HepG2 (cell line): Measurements from ENCODE around the gene VPS13D. TPM values are rescaled to one million over a fixed set of nuclear protein-coding genes. Genes with fewer than 3 reads are reported as not detected.
A peak's percentile ranks its signal among the peaks of the same experiment; 100 is the strongest.

ENCODE experiments used
- ATRX ChIP-seq: sonication (generic); formaldehyde crosslinking; IDR thresholded peaks from 2 replicates; pipeline ENCODE4 v1.4.0; 2020; ENCODE audit warnings: missing genetic modification reagents, borderline replicate concordance
- BHLHE40 ChIP-seq: IDR thresholded peaks from 2 replicates; pipeline ENCODE4 v1.6.1; 2011; ENCODE audit warnings: low read length, improper control_type of control experiment
- FIP1L1 ChIP-seq: fragments of 200-400 bp; formaldehyde crosslinking; IDR thresholded peaks from 2 replicates; pipeline ENCODE4 v1.6.1; 2018; ENCODE audit warnings: low read depth, mild to moderate bottlenecking, low read length, moderate library complexity, borderline replicate concordance; ENCODE audit not compliant: insufficient read depth
- KAT8 ChIP-seq: IDR thresholded peaks from 2 replicates; pipeline ENCODE4 v1.6.1; 2016; ENCODE audit warnings: missing genetic modification reagents, missing compliant biosample characterization
- MEF2D ChIP-seq: sonication (generic); formaldehyde crosslinking; IDR thresholded peaks from 2 replicates; pipeline ENCODE4 v1.5.1; 2020; ENCODE audit warnings: mild to moderate bottlenecking, missing genetic modification reagents
- NR2F1 ChIP-seq, 2 experiments: fragments of 450-650 bp in 1 of 2; formaldehyde crosslinking in 1 of 2; IDR thresholded peaks; 2 replicates each; pipeline versions ENCODE4 v1.5.0 to v1.6.1; 2016 to 2020; ENCODE audit warnings: mild to moderate bottlenecking in 1 of 2, missing compliant biosample characterization in 1 of 2, missing genetic modification reagents in 1 of 2, moderate library complexity in 1 of 2
- SMAD3 ChIP-seq: sonication (generic); formaldehyde crosslinking; IDR thresholded peaks from 2 replicates; pipeline ENCODE4 v1.4.0; 2020; ENCODE audit warnings: missing genetic modification reagents
- SNAPC2 ChIP-seq: sonication (generic); formaldehyde crosslinking; IDR thresholded peaks from 2 replicates; pipeline ENCODE4 v1.8.1; 2022; ENCODE audit warnings: mild to moderate bottlenecking, missing genetic modification reagents
- SP5 ChIP-seq: IDR thresholded peaks from 2 replicates; pipeline ENCODE4 v1.6.1; 2016; ENCODE audit warnings: low read depth, borderline replicate concordance
- STAG1 ChIP-seq: sonication (generic); formaldehyde crosslinking; IDR thresholded peaks from 2 replicates; pipeline ENCODE4 v1.4.0; 2020; ENCODE audit warnings: missing genetic modification reagents
- TOE1 ChIP-seq: sonication (generic); formaldehyde crosslinking; IDR thresholded peaks from 2 replicates; pipeline ENCODE4 v1.4.0; 2020; ENCODE audit warnings: mild to moderate bottlenecking, missing genetic modification reagents
- ZNF160 ChIP-seq: sonication (generic); formaldehyde crosslinking; IDR thresholded peaks from 2 replicates; pipeline ENCODE4 v1.8.0; 2022; ENCODE audit warnings: mild to moderate bottlenecking, inconsistent platforms, missing genetic modification reagents
- ZNF253 ChIP-seq: sonication (generic); formaldehyde crosslinking; IDR thresholded peaks from 2 replicates; pipeline ENCODE4 v1.8.0; 2022; ENCODE audit warnings: mild to moderate bottlenecking, missing genetic modification reagents, borderline replicate concordance
- ZNF333 ChIP-seq: sonication (generic); formaldehyde crosslinking; IDR thresholded peaks from 2 replicates; pipeline ENCODE4 v1.4.0; 2020; ENCODE audit warnings: mild to moderate bottlenecking, missing genetic modification reagents, borderline replicate concordance
- ZNF34 ChIP-seq: sonication (generic); formaldehyde crosslinking; IDR thresholded peaks from 2 replicates; pipeline ENCODE4 v1.4.0; 2020; ENCODE audit warnings: mild to moderate bottlenecking, missing genetic modification reagents, borderline replicate concordance
- ZNF430 ChIP-seq: sonication (generic); formaldehyde crosslinking; IDR thresholded peaks from 2 replicates; pipeline ENCODE4 v1.9.0; 2021; ENCODE audit warnings: mild to moderate bottlenecking, missing genetic modification reagents
- ZNF510 ChIP-seq: sonication (generic); formaldehyde crosslinking; IDR thresholded peaks from 2 replicates; pipeline ENCODE4 v1.4.0; 2020; ENCODE audit warnings: low read depth, mild to moderate bottlenecking, missing genetic modification reagents
- ZNF891 ChIP-seq: sonication (generic); formaldehyde crosslinking; IDR thresholded peaks from 2 replicates; pipeline ENCODE4 v1.5.0; 2020; ENCODE audit warnings: mild to moderate bottlenecking, missing genetic modification reagents
- polyA plus RNA-seq, 8 experiments: library from polyadenylated mRNA; depleted of rRNA in 3 of 8; stranded (reverse) in 7 of 8; unstranded in 1 of 8; fragments of >200 nt; fragmentation: Illumina TruSeq in 4 of 8; extraction: Trizol in 4 of 8; gene quantifications; 2 replicates each; pipeline versions ENCODE4 v1.2.1 to v1.2.3, GENCODE V29; 2011 to 2016; ENCODE audit warnings: low read depth in 4 of 8, missing spikeins in 1 of 8, mixed read lengths in 1 of 8; ENCODE audit not compliant: insufficient read depth in 1 of 8
- total RNA-seq, 5 experiments: library from RNA; depleted of rRNA; stranded (reverse); fragments of >200 nt; fragmentation: Illumina TruSeq; extraction: Trizol; gene quantifications; 2 replicates each; pipeline ENCODE4 v1.2.3, GENCODE V29; 2016; ENCODE audit warnings: low read depth in 1 of 5
- TF ChIP-seq, protein P1 (sequence below): sonication (generic); formaldehyde crosslinking; IDR thresholded peaks from 2 replicates; pipeline ENCODE4 v1.8.0; 2022; ENCODE audit warnings: missing genetic modification reagents, mild to moderate bottlenecking, moderate library complexity, borderline replicate concordance
- TF ChIP-seq, protein P2 (sequence below): IDR thresholded peaks from 2 replicates; pipeline ENCODE4 v1.6.1; 2016; ENCODE audit warnings: low read depth, control low read depth
- TF ChIP-seq, protein P3 (sequence below): sonication (generic); formaldehyde crosslinking; IDR thresholded peaks from 2 replicates; pipeline ENCODE4 v1.5.0; 2020; ENCODE audit warnings: mild to moderate bottlenecking, missing genetic modification reagents, moderate library complexity
- TF ChIP-seq, protein P4 (sequence below): IDR thresholded peaks from 2 replicates; pipeline ENCODE4 v1.6.1; 2012; ENCODE audit warnings: low read length, improper control_type of control experiment

VPS13D gene
- total and polyA plus RNA-seq, 2 of the 13 experiments (the other 11 are each of a cell fraction or from before 2014, with no cell fraction given): 8.6 to 13.9 TPM

DNA sequence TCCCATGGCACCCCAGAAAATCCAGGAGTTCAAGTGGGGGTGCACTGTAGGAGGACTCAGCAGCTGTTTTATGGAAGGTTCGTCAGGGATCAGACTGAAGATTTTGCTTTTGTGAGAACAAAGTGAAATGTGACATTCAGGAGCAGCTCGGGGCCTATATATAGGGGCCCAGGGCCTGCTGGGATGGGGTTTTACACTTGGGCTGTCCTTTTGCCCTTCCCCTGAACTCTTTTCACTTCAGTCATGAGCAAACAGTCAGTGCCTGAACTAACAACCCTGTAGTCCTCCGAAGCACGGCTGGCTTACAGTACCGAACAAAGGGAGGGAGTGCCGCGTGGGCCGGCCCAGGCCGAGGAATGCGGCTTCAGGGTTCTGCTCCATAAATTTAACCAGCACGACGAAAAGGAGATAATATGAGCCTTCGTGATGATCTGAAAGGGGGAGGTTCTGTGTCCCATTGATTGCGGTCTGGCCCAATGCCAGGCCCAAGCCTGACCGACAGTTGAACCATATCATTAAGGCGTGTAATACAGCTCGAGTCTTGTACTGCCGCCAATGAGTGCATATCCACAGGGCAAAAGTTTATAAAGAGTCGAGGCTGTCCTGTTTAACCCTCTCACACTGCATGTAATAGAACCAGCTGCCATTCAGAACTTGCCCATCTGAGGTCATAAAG, 248.2 kb downstream of the VPS13D start (continued):
- no peak for TF ChIP-seq ATRX (CRISPR knock-in tag)
- TF ChIP-seq, protein P1, sequence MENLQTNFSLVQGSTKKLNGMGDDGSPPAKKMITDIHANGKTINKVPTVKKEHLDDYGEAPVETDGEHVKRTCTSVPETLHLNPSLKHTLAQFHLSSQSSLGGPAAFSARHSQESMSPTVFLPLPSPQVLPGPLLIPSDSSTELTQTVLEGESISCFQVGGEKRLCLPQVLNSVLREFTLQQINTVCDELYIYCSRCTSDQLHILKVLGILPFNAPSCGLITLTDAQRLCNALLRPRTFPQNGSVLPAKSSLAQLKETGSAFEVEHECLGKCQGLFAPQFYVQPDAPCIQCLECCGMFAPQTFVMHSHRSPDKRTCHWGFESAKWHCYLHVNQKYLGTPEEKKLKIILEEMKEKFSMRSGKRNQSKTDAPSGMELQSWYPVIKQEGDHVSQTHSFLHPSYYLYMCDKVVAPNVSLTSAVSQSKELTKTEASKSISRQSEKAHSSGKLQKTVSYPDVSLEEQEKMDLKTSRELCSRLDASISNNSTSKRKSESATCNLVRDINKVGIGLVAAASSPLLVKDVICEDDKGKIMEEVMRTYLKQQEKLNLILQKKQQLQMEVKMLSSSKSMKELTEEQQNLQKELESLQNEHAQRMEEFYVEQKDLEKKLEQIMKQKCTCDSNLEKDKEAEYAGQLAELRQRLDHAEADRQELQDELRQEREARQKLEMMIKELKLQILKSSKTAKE: peak; percentile 95
- peak; percentile 39 for TF ChIP-seq STAG1 (CRISPR knock-in tag)
- TF ChIP-seq ZNF430 (CRISPR knock-in tag): peak; percentile 78; the same call in 1 of the 2 replicates
- TF ChIP-seq SP5 (CRISPR knock-in tag): peak; percentile 73; the same call in 1 of the 2 replicates
- peak in 1 of 2 experiments; percentile 56; a peak in 1 of 4 replicates for TF ChIP-seq NR2F1 (CRISPR knock-in tag; IDR thresholded peaks at IDR 0.05)
- TF ChIP-seq, protein P2, sequence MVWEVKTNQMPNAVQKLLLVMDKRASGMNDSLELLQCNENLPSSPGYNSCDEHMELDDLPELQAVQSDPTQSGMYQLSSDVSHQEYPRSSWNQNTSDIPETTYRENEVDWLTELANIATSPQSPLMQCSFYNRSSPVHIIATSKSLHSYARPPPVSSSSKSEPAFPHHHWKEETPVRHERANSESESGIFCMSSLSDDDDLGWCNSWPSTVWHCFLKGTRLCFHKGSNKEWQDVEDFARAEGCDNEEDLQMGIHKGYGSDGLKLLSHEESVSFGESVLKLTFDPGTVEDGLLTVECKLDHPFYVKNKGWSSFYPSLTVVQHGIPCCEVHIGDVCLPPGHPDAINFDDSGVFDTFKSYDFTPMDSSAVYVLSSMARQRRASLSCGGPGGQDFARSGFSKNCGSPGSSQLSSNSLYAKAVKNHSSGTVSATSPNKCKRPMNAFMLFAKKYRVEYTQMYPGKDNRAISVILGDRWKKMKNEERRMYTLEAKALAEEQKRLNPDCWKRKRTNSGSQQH (CRISPR knock-in tag): no peak
- peak; percentile 87 for TF ChIP-seq KAT8 (CRISPR knock-in tag)
- no peak for TF ChIP-seq BHLHE40
- no peak; the same call in 1 of the 2 replicates for TF ChIP-seq TOE1 (CRISPR knock-in tag)
- peak; percentile 50; the same call in 1 of the 2 replicates for TF ChIP-seq ZNF891 (CRISPR knock-in tag)
- TF ChIP-seq, protein P3, sequence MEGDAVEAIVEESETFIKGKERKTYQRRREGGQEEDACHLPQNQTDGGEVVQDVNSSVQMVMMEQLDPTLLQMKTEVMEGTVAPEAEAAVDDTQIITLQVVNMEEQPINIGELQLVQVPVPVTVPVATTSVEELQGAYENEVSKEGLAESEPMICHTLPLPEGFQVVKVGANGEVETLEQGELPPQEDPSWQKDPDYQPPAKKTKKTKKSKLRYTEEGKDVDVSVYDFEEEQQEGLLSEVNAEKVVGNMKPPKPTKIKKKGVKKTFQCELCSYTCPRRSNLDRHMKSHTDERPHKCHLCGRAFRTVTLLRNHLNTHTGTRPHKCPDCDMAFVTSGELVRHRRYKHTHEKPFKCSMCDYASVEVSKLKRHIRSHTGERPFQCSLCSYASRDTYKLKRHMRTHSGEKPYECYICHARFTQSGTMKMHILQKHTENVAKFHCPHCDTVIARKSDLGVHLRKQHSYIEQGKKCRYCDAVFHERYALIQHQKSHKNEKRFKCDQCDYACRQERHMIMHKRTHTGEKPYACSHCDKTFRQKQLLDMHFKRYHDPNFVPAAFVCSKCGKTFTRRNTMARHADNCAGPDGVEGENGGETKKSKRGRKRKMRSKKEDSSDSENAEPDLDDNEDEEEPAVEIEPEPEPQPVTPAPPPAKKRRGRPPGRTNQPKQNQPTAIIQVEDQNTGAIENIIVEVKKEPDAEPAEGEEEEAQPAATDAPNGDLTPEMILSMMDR (CRISPR knock-in tag): no peak
- TF ChIP-seq FIP1L1: no peak
- no peak for TF ChIP-seq ZNF253 (CRISPR knock-in tag)
- TF ChIP-seq MEF2D (CRISPR knock-in tag): peak; percentile 88
- no peak for TF ChIP-seq ZNF333 (CRISPR knock-in tag)
- TF ChIP-seq ZNF34: no peak
- no peak for TF ChIP-seq SMAD3 (CRISPR knock-in tag)
- TF ChIP-seq ZNF510 (CRISPR knock-in tag): no peak
- TF ChIP-seq, protein P4, sequence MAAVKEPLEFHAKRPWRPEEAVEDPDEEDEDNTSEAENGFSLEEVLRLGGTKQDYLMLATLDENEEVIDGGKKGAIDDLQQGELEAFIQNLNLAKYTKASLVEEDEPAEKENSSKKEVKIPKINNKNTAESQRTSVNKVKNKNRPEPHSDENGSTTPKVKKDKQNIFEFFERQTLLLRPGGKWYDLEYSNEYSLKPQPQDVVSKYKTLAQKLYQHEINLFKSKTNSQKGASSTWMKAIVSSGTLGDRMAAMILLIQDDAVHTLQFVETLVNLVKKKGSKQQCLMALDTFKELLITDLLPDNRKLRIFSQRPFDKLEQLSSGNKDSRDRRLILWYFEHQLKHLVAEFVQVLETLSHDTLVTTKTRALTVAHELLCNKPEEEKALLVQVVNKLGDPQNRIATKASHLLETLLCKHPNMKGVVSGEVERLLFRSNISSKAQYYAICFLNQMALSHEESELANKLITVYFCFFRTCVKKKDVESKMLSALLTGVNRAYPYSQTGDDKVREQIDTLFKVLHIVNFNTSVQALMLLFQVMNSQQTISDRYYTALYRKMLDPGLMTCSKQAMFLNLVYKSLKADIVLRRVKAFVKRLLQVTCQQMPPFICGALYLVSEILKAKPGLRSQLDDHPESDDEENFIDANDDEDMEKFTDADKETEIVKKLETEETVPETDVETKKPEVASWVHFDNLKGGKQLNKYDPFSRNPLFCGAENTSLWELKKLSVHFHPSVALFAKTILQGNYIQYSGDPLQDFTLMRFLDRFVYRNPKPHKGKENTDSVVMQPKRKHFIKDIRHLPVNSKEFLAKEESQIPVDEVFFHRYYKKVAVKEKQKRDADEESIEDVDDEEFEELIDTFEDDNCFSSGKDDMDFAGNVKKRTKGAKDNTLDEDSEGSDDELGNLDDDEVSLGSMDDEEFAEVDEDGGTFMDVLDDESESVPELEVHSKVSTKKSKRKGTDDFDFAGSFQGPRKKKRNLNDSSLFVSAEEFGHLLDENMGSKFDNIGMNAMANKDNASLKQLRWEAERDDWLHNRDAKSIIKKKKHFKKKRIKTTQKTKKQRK: no peak
- TF ChIP-seq SNAPC2 (CRISPR knock-in tag): no peak
- TF ChIP-seq ZNF160 (CRISPR knock-in tag): no peak
